Left renal cortex interstitium (tissue), 4 donors: ENCODE measurements around the gene TTC13. TPM values are rescaled to one million over a fixed set of nuclear protein-coding genes. Genes with fewer than 3 reads are reported as not detected.
A peak's percentile ranks its signal among the peaks of the same experiment; 100 is the strongest.

Source experiments
- DNase-seq, 4 donors: peaks; one replicate each; pipeline ENCODE4 v3.0.0-alpha.2; 2013; ENCODE audit warnings: low read depth in 4 of 4, low spot score in 2 of 4, missing footprints in 1 of 4
- polyA plus RNA-seq, 4 donors: library from polyadenylated mRNA; unstranded; fragments of 120-200 nt; gene quantifications; one replicate each; pipeline ENCODE4 v1.2.1, GENCODE V29; 2013; ENCODE audit not compliant: insufficient read length in 4 of 4

TTC13 gene
- polyA plus RNA-seq, 4 donors: 14.6 to 24.9 (median 20.3) TPM

DNA sequence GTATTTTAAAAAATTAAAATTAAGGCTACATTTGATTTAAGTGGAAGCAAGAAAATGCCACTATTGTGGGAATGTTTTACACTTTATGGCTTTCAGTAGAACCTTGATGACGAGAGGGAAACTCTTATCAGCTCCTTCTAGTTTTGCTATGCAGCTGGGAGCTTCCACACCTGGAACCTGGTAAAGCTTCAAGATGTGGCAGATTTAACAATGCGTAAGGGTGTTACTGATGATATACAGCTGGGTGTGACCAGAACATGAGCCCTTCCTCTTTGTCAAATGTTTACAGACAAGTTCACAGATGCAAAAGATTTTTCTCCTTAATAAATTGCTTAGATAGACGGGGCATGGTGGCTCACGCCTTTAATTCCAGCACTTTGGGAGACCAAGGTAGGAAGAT is 20.3 kb downstream of the TTC13 start:
- DNase-seq: no peak

DNA sequence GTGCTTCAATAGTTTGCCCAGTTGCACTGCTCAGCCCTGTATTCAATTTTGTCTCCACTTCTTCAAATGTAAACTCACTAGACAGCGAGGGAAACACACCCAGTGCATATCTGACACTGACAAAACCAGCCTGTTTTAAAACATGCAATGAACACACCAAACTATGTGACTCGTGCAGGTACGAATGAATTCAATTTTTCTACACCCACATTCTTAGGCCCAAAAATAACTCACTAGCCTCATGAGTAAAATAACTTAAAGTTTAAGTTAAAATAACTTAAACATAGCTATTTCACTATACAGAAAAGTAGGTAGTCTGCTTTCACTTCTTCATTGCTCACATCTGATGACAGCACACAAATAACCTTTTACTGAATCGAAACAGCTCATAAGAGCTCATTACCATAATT is 21.1 kb downstream of the TTC13 start:
- no peak for DNase-seq

DNA sequence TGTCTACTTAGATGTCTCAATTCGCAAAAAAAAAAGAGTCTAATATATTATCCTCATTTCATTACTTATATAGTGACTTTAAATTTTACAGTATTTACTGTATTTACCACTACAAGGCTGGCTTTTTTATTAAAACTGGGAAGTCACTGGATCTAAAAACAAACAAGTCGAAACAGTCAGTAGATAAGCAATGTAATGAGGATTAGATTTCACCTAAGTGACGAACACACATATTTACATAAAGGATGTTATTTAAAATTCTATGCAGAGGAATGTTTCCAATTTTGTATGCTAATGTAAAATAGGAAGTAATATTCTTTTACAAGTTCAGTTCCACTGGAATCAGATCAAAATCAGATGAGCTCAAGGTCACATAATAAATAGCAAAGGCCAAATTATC is 28.3 kb downstream of the TTC13 start:
- DNase-seq: no peak

DNA sequence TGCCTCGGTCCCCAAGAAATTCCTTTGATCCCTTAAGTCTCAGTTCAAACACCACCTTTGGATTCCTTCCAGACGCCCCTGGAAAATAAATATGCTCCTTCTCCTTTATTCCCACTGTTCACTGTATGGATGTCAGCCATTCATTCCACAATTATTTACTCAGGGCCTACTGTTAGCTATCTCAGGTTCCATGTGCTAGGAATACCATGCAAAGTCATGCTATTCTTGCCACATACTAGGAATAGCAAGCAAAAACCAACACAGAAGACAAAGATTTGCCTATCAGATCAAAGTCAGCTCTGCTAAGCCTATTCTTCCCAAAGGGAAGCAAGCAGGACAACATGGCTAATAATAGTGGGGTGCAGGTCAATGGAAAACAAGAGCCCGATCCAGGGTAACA is 29.8 kb downstream of the TTC13 start:
- no peak for DNase-seq

DNA sequence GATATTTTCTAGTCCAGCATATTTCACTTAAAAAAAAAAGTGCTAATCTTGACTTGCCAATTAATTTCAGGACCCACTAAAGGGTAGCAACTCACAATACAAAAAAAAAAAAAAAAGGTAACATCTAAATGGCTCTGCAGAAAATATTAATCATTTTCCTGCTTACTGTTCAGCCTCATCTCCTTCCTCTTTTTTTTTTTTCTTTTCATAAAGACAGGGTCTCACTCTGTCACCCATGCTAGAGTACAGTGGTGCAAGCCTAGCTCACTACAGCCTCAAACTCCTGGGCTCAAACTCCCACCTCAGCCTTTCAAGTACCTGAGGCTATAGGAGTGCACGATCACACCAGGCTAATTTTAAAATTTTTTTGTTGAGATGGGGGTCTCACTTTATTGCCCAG is 30.4 kb downstream of the TTC13 start:
- no peak for DNase-seq

- DNase-seq: no peak
Measured at GRCh38 chr1:230943048-230943593, 35.5 kb downstream of the TTC13 start.

DNA sequence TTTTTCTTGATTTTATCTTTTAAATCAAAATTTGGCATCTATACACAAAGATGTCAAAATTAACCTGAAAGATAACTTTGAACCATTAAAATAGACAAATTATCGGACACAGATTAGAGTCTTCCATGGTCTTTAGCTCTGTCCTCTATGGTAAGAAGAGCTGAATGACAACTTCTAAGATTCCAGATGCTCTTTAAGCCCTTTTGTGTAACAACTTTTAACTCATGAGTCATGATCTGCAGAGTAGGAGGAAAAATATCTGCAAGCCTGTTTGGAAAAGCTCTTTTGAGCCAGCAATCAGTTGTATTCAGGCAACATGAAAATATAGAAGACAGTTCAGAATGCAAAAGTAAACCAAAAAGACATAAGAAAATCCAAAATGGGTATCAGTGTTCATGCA is 37.8 kb downstream of the TTC13 start:
- DNase-seq: no peak

DNA sequence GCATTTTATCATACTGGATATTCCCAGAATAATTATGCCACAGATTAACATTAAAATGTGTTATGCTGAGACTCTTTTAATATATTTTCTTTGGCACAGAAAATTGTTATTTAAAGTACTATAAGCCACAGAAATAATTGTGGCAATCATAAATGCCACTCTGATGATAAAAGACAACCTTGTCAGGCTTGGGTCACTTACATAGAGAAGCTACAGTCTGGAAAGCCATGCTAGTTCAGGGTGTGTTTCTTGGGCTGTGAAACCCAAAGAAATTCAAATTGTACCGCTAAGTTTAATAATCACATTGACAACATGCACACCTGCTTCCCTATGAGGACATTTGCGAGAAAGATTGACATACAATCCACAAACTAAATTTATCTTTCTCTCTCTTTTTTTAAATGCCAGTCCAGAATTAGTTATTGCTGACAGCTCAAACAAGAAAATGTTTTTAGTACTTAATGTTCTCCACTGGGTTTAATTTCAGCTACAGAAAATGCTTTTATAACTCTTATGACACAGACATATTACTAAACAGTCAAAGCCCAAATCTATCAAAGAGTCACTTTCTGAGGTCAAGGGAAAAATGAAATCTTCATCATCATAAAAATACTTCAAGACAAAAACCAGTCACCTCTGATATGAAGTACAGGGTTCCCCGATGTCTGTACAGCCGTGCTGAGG is 38.7 kb downstream of the TTC13 start:
- no peak for DNase-seq

- DNase-seq: no peak
Measured at GRCh38 chr1:230938924-230939368, 39.7 kb downstream of the TTC13 start.

DNA sequence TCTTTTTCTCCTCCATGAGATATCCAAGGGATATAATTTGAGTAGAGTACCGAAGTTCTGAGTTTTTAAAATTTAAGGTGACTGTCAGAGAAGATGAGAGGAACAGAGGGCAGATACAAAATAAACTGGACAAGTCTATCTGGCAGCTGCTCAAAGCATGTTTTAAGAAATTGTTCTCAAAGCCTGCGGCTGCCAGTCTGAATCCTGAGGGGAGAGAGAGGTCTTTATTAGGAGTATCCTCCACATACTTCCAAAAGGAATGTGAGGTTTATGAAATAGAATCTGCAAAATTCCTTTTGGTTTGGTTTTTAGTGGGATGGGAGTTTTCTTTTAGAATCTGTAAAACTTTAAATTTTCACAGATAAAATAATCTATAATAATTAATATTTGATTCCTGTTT is 41.3 kb downstream of the TTC13 start:
- DNase-seq: no peak

GRCh38 chr1:230936475-230936874 is 42.2 kb downstream of the TTC13 start:
- DNase-seq: no peak

DNA sequence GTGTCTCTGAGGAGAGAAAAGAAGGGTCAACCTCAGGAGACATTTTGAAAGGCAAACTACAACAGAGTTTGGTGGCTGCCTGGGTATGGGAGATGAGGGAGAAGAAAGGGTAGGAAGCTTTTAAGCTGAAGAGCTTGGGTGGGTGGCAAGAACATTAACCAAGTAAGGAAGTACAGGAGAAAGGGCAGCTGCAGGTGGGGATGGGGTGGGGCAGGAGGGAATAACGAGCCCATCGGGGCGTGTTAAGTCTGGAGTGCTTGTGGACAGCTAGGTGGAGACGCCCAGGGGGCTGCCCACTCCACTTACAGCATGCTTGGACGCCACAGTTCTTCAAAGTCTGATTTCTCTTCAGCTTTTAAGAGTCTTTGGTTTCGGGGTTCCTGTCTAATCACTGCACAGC is 42.8 kb downstream of the TTC13 start:
- no peak for DNase-seq

GRCh38 chr1:230930986-230931385 is 47.7 kb downstream of the TTC13 start:
- DNase-seq: no peak

DNA sequence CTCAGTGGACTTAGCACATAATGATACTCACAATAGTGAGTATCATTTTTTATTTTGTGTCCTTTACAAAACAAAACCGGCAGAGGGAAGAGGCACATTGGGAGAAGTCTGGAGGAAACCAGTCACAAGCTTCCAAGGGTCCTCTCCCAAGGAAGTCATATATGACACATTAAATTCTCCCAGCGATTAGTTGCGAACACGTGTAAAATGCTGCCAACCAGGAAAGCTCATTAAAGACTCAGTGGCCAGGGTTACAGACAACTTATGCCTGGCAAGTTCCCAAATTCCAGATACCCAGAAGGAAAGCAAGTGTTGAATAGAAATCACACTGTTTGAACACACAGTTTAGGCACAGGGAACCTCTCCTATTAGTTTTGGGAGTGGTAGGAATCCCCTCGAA is 52.5 kb downstream of the TTC13 start:
- DNase-seq: no peak

DNA sequence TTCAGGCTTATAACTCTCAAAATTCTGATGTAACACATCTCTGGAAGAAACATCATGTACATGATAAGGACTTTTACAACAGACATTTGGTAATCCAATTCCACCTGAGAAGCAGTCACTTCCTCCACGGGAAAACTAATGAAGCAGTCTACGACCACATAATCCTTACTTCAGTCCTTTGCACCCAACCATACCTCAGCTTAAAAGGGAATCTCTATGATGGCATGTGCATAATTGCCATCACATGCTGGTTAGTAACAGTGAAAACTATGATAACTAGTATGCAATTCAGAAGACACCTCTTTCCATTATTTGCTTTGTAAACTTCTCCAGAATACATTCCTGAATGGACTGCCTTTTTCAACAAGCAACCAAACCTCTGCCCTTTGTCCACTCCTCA is 53.1 kb downstream of the TTC13 start:
- no peak for DNase-seq

DNA sequence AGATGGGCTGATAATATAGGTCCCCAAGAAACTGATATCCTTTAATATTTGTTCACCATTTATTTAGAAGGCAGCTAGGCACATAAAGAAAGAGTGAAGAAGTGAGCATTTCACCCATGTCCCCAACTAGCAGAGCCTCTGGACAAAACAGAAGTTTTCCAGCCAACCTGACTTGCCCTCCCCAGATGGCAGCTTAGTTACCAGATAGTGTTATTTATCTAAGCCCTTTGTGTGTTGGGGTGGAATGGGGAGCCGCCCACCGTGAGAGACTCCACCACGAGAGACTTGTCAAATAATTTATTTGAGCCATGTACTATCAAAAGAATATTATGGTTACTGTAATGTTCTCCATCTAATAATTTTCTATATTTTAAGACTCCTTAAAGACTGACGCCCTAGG is 55.5 kb downstream of the TTC13 start:
- no peak for DNase-seq

DNA sequence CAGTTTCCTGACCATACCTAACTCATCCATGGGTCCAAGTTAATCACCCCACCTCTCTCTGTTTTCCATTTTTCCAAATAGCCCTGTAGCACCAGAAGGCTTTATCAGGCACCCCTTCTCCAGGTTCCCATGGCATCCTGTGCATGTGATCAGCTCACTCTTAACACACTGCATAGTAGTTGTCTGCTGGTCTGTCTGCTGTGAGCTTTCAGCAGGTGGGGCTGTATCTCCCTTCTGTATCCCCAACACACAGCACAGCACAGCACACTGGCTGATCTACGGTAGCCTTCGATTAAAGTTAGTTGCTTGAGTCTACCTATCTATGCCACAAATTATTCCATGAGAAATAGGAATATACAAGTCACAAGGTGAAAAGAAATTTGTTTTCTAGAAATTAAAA is 56.0 kb downstream of the TTC13 start:
- DNase-seq: no peak

DNA sequence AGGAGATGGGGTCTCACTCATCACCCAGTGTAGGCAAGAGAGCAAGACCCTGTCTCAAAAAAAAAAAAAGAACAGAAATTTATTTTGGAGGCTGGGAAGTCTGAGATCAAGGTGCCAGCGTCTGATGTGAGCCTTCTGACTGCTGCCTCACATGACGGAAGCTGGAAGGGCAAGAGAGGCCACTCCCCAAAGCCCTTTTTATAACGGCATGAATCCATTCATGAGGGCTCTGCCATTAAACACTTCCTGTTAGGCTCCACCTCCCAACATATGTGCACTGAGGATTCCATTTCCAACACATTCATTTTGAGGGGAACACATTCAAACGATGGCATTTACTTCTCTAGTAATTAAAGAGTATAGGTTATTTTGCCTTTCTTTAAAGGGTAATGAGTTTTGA is 59.5 kb downstream of the TTC13 start:
- DNase-seq: no peak

- peak in 2 of 4 donors; percentile 30 to 67 for DNase-seq
Measured at GRCh38 chr1:230917284-230918135, 61.2 kb downstream of the TTC13 start.

DNA sequence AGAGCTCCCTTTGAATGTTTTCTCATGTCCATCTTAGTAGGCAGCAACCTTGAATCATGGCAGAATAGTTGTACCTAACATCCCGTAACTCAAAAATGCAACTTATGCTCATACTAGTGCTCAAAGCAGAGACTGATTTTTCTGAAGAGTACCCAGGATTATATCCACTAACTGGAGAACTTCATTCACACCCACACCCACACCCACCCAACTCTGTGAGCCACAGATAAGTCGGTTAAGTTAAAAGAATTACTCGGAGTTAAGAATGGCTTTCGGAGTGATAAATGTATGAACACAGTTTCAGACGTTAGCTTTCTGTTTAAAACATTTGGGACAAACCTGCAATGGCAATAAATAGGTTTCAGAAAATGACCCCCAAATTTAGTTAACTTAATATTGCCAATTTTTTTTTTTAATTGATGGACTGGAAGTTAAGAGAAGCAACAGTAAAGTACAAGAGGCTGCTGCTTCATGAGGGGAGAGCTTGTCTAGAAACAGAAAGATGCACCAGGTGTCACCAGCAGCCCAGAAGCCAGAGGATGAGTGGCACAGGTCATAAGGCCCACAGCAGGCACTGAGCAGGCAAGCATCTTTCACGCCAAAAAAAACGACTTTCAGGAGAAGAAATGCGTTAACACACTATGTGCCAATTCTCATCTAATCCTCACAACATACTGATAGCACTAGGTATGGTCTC is 61.9 kb downstream of the TTC13 start:
- no peak for DNase-seq

DNA sequence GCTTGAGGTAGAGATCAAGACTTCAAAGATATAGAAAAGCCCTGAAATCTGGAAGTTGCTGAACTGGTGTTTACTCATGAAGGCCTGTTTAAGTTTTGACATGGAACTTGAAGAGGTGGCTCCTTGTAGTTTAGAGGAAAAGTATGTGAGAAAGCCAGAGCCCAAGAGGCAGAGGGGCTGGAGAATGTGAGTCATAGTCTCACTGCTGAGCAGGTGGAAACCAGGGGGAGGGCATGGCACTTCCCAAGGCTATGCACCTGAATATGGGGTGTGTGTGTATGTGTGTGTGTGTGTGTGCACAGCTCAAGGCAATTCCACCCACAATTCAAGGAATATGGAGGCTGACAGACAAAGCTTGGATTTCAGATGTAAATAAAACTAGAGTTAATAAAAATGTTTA is 63.6 kb downstream of the TTC13 start:
- no peak for DNase-seq
